Stimulated activated CD4-positive, alpha-beta T cell treated with anti-CD3 and anti-CD28 coated beads, TNF-alpha, amount 100 ng/mL, for 48 hours (primary cell): ENCODE measurements around the gene RAB3D.

Source experiments
- DNase-seq, 3 donors: peaks; one replicate each; pipeline ENCODE4 v3.0.0-alpha.2; 2020; ENCODE audit warnings: low read depth in 3 of 3

Gene RAB3D

DNA sequence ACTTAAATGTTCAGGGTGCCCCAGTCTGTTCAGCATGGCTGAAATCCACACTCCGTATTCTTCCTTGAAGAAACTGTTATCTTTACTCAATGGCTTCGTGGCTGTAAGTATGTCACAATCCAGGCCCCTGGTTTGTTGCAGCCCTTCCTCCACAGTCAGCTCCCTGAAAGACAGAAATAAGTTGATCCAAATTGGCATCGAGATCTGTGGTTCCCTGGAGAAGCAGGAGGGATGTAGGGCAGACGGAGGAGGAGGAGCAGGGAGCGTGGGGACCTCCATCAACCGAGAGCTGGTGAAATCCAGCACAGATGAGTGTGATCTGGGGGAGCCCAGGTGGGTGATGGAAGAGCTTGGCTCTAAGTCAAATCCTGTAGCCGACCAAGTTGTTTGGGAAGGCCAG is 43.2 kb downstream of the RAB3D start:
- no peak for DNase-seq

DNA sequence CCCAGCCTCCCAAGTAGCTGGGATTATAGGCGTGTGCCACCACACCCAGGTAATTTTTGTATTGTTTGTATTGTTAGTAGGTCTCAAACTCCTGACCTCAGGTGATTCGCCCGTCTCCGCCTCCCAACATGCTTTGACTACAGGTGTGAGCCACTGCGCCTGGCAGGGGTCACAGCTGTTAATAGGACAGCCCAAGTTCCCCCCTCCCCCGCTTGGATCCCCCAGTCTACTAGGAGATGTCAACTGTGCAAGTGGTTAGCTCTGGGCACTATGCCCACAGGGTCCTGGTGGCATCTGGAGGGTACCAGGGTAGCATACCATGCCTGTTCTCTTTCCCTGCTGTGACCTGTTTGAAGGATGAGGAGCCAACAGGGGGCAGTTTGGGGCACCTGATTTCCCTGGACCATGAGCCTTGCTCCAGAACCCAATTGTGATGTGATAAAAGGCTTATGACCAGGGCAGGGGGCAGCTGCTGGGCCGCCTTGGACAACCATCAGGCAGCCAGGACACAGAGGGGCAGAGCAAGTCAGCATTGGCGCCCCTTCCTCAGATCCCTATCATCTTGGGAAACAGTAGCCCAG is 43.7 kb downstream of the RAB3D start, which contains the start of gene TSPAN16:
Gene TSPAN16, plus strand, starts transcription at position 496 of the 581 bp plus-strand sequence. CDS start 138 bp downstream, outside the sequence.
- DNase-seq: no peak

DNA sequence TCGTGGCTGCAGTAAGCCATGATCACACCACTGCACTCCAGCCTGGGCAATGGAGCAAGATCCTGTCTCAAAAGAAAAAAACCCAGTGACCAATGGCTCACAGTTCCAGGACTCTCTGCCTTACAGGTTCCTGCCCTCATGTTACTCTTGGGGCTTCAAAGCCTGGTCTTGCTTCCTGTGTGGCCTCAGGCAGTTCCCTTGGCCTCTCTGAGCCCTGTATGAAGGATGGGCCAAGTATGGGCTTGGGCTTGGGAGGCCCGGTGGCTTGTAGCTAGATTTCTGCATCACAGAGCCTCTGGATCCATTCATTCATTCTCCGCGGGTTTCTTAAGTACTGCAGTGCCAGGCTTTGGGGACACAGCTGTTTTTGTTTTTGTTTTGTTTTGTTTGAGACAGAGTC is 44.3 kb downstream of the RAB3D start:
- DNase-seq: no peak

DNA sequence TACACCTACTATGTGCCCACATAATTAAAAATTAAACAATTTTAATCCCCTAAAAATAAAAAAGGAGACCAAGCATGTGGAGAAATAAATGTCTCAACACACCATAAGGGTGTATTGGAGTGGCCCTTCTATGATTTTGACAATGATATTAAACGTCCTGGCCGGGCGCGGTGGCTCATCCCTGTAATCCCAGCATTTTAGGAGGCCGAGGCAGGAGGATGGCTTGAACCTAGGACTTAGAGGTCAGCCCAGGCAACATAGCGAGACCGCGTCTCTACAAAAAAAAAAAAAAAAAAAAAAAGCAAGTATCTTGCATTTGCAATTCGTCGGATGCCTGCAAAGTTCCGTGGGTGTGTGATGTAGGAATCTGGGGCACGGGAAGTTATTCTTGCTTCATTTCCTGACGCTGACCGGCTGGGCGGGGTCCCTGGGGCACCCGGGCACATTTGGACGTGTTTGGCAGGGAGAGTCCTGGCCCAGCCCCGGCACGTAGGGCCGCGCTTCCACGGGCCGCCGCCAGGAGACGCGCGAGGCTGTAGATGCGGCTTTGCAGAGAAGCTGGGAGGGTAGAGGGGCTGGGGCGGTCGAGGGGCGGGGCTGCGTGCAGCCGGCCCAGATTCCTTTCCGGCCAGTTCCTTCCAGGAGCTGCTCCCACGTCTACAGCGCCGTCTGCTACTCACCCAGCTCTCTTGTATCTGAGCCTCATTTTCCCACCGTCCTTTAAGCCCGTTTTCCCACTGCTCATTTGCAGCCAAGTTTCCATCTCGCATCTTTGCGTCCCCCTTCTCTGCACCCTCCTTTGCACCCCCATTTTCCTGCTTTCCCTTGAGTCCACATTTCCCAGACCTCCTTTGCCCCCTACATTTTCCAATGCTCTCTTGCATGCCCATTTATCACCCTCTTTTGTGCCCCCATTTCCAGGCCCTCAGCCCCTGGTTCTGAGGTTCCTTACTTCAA is 45.7 kb downstream of the RAB3D start:
- DNase-seq: peak; percentile 67 to 71 (median 69)

DNA sequence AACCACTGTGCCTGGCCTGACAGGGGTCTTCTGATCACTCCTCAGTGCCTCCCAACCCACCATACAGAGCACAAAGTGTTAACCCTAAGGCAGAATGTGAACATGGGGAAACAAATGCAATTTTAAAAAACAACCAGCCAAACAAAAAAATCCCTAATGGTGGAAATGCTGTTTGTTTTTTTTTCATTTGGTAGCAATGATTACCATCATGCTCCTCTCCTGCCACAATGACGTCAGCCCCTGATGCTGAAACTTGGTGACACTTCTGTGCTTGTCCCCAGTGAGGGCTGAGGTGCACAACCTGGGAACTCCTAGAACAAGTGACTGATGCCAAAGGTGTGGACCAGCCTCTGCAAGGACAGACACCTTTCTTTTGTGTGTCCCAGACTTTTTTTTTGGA is 47.5 kb downstream of the RAB3D start:
- no peak for DNase-seq

DNA sequence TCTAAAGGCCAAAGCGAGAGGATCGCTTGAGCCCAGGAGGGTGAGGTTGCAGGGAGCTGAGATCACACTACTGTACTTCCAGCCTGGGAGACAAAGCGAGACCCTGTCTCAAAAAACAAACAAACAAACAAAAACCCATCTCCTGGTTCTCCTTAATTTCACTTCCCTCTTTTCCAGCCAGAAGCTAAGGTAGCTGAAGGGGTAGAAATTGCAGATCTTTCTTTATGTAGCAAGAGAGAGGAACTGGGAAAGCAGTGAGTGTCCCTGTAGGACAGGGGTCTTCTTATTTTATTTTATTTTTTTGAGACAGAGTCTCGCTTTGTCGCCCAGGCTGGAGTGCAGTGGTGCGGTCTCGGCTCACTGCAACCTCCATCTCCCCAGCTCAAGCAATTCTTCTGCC is 48.0 kb downstream of the RAB3D start:
- no peak for DNase-seq

DNA sequence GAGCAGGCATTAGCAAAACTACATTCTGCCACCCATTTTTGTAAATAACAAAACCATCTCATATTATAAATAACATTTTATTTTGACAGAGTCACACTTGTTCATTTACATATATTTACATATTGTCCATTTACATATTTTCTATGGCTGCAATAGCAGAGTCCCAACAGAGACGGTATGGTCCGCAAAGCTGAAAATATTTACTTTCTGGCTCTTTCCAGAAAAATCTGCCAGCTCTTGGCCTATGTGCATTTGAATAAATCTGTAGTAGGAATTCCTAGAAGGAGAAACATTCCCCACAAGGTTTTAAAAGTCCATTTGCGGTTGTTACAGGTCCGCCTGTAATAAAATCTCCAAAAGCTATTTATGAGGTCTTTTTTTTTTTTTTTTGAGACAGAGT is 49.2 kb downstream of the RAB3D start:
- no peak for DNase-seq

DNA sequence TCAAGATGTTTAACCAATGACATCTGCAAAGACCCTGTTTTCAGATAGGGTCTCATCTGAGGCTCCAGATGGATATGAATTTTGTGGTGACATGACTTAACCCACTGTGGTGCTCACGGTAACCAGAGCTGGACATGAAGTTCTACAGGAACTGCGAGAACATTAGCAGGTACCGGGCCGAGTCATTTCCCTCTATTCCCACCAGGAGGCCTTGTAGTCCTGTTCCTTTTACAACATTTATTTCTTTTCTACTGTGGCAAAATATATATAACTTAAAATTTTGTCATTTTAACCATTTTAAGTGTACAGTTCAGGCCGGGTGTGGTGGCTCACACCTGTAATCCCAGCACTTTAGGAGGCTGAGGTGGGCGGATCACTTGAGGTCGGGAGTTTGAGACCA is 51.1 kb downstream of the RAB3D start:
- no peak for DNase-seq

DNA sequence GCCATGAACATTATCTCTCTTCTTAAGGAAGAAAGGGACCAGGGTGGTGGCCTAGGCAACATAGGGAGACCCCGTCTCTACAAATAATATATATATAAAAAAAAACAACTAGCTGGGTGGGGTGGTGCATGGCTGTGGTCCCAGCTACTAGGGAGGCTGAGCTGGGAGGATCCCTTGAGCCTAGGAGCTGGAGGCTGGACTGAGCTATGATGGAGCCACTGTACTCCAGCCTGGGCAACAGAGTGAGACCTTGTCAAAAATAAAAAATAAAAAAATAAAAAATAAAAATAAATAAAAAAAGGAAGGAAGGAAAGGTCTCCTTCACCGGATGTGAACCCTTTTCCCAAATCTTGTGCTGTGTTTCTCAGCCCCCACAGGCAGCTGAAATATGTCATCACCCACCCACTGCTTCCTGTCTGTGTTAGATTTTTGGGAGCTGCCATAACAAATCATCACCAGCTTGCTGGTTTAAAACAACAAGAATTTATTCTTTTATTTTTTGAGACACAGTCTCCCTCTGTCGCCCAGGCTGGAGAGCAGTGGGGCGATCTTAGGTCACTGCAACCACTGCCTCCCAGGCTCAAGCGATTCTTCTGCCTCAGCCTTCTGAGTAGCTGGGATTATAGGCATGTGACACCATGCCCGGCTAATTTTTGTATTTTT is 53.0 kb downstream of the RAB3D start:
- no peak for DNase-seq

DNA sequence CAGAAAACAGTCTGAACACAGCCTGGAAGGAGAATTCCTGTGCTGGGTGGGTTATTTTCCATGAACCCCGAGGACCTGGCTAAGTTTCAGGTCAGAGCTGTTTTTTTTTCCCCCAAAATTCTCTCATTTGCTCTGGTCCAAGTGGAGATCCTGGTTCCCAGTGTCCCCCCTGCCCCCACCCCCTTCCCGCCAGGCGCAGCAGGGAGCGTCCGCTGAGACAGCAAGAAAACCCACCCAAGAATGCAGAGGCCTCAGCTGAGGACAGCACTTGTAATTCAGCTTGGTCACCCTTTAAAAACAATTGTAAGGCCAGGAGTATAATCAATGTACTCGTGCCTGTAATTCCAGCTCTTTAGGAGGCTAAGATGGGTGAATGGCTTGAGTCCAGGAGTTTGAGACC is 54.9 kb downstream of the RAB3D start:
- no peak for DNase-seq

DNA sequence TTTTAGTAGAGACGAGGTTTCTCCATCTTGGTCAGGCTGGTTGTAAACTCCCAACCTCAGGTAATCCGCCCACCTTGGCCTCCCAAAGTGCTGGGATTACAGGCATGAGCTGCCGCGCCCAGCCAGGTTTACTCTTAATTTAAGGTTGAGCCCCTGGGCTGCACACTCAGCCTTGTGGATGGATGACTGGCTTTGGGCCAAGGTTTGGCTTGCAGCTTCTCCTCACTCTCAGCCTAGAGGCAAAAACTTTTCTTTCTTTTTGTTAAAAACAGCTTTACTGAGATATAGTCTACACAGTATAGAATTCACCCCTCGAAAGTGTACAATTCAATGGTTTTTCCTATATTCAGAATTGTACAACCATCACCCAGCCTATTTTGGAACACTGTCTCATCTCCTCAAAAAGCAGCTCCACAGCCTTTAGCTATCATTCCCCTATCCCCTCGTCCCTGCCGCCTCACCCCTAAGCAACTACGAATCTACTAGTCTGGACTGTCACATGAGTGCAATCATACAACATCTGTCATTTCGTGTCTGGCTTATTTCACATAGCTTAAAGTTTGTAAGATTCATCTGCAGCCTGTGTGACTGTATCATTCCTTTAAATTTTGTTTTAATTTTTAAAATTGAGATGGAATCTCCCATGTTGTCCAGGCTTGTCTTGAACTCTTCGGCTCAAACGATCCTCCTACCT is 58.0 kb downstream of the RAB3D start:
- DNase-seq: no peak

DNA sequence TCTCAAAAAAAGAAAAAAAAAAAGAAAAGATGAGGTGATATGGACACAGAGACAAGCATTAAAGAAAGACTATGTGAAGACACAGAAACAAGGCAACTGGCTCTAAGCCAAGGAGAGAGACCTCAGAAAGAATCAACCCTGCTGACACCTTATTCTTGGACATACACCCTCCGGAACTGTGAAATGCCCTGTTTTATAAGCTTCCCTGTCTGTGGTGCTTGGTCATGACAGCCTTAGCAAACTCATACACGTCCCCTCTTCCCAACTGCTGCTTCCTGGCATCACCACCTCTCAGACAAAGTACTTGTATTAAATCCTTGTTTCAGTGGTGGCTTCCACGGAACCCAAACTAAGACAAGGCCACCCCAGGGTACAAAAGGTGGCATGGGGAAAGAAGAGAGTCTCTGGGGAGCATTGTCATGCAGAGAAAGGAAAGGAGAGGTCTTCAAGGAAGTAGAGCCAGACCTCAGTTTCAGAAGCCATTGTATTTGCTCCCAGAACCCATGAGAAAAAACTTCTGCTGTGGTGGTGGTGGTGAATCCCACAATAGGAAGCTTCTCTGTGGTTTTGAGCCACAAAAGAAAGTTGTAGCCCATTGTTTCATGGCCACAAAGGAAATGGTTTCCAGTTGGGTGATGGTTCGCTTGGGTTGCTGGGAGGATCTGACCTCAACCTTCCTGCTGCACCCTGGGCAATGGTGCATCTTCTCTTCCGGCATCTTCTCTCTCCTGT is 59.8 kb downstream of the RAB3D start:
- peak in 1 of 3 donors; percentile 9 for DNase-seq

DNA sequence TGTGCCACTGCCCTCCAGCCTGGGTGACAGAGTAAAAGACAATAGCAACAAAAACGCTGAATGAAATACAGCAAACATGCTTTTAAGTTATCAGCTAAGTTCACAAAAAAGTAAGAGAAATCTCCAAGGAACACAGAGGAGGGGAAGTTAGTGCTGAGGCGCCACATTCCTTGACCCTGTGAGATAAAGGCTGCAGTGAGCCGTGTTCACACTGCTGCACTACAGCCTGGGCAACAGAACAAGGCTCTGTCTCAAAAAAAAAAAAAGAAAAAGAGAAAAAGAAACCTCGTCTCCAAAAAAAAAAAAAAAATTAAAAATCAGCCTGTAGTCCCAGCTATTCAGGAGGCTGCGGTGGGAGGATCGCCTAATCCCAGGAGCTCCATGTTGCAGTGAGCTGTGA is 60.8 kb downstream of the RAB3D start:
- DNase-seq: no peak

DNA sequence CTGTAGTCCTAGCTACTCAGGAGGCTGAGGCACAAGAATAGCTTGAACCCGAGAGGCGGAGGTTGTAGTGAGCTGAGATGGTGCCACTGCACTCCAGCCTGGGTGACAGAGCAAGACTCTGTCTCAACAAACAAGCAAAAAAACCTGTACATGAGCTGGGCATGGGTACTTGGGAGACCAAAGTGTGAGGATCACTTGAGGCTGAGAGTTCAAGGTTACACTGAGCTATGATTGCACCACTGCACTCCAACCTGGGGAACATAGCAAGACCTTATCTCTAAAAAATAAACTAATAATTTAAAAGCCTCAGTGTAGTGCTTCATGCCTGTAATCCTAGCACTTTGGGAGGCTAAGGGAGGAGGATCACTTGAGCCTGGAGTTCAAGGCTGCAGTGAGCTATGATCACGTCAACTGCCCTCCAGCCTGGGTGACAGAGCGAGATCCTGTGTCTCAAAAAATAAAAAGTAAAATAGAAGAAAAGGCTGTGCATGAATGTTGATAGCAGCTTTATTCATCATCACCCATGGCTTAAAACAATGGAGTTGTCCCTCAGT is 64.8 kb downstream of the RAB3D start:
- DNase-seq: no peak

DNA sequence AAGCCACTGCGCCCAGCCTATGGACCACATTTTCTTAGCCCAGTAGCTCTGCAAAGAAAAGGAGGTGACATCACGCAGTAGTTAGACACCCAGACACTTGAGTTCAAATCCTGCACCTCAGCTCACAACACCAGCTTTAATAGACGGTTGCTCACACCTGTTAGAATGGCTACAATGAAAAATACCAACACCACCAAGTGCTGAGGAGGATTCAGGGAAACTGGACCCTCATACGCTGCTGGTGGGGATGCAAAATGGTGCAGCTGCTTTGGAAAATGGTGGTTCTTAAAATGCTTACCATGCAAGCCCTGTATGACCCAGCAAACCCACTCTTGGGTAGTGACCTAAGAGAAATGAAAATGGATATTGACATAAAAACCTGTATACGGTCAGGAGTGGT is 65.5 kb downstream of the RAB3D start:
- no peak for DNase-seq

DNA sequence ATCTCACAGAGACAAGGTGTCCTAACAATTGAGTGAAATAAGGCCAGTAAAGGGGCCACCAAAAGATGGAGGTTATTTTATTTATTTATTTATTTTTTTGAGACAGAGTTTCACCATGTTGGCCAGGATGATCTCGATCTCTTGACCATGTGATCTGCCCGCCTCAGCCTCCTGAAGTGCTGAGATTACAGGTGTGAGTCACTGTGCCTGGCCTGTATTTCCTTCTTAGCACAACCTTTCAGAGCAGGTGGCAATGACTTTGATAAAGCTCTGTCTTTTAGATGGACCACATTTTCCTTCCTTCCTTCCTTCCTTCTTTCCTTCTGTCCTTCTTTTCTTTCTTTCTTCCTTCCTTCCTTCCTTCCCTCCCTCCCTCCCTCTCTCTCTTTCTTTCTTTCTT is 66.2 kb downstream of the RAB3D start:
- DNase-seq: no peak
